MM.1S (cell line): Measurements from ENCODE around the gene MRPL41.
"Not testable (repeated sequence)": the region's sequence is repeated elsewhere in the genome, so short reads cannot be mapped to it uniquely, and the experiment has no call there.

Experiments used
- EZH2 ChIP-seq: fragments of 300-600 bp; sonication (generic); optimal IDR thresholded peaks from 2 replicates; pipeline ENCODE3; 2017; ENCODE audit warnings: low read depth, mild to moderate bottlenecking, antibody characterized with exemption, low read length, mixed read lengths
- EZH2phosphoT487 ChIP-seq: fragments of 300-600 bp; sonication (generic); IDR thresholded peaks from 2 replicates; pipeline ENCODE4 v1.6.1; 2018; ENCODE audit warnings: antibody characterized with exemption, low read length
- TF ChIP-seq, protein P1 (sequence below): fragments of 300-600 bp; sonication (generic); IDR thresholded peaks from 2 replicates; pipeline ENCODE4 v1.5.1; 2016; ENCODE audit warnings: antibody characterized with exemption, low read length, mixed read lengths

DNA sequence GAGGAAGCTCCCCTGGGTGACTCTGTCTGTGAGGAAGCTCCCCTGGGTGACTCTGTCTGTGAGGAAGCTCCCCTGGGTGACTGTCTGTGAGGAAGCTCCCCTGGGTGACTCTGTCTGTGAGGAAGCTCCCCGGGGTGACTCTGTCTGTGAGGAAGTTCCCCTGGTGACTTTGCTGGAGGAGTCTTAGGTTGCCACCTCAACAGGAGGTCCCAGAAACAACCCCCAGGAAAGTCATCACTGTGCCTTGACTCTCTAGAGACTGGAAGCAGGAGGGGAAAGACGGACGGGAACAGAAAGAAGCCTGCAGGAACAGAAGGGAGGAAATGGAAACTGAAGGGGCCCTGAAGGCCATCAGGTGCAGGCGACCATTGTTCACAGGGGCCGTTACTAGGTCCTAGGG, 16.8 kb downstream of the MRPL41 start:
- TF ChIP-seq, protein P1, sequence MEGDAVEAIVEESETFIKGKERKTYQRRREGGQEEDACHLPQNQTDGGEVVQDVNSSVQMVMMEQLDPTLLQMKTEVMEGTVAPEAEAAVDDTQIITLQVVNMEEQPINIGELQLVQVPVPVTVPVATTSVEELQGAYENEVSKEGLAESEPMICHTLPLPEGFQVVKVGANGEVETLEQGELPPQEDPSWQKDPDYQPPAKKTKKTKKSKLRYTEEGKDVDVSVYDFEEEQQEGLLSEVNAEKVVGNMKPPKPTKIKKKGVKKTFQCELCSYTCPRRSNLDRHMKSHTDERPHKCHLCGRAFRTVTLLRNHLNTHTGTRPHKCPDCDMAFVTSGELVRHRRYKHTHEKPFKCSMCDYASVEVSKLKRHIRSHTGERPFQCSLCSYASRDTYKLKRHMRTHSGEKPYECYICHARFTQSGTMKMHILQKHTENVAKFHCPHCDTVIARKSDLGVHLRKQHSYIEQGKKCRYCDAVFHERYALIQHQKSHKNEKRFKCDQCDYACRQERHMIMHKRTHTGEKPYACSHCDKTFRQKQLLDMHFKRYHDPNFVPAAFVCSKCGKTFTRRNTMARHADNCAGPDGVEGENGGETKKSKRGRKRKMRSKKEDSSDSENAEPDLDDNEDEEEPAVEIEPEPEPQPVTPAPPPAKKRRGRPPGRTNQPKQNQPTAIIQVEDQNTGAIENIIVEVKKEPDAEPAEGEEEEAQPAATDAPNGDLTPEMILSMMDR = not testable (repeated sequence)
- not testable (repeated sequence) for TF ChIP-seq EZH2, EZH2phosphoT487
